ENCODE data around the gene SIRT1. TPM values are rescaled to one million over a fixed set of nuclear protein-coding genes. Genes with fewer than 3 reads are reported as not detected.

SIRT1 gene
- total and polyA plus RNA-seq, 10 of the 15 experiments (the other 5 are each of a cell fraction or from before 2014, with no cell fraction given) = 3.6 to 14.2 (median 10.2) TPM

- Histone ChIP-seq H3K4me3 (no peak overlapping the region), H3K79me2 (ENCODE audit: control insufficient read depth, insufficient read depth, low read length) (no peaks in the 10 kb centered on the region), H3K9me3 (replicated peaks; ENCODE audit: control insufficient read depth, insufficient read depth, low read length) (no peaks in the 10 kb centered on the region; the same call in 2 of the 3 replicates), H4K20me1 (ENCODE audit: control insufficient read depth, insufficient read depth) (no peaks in the 10 kb centered on the region), H3K9ac (ENCODE audit: control insufficient read depth, insufficient read depth, low read length) (no peak overlapping the region), H3K27me3 (replicated peaks in 1 of 2; ENCODE audit: control insufficient read depth in 2 of 2, insufficient read depth in 2 of 2, low read length in 1 of 2) (no peaks in the 10 kb centered on the region), H3K36me3 (ENCODE audit: control insufficient read depth in 2 of 2, insufficient read depth in 2 of 2, low read length in 1 of 2) (no peaks in the 10 kb centered on the region), H3K4me2 (ENCODE audit: control insufficient read depth, insufficient read depth) (no peak overlapping the region), H3K27ac (ENCODE audit: control insufficient read depth, insufficient read depth) (no peak overlapping the region), H3K4me1 (ENCODE audit: control insufficient read depth, insufficient read depth, low read length) (no peaks in the 10 kb centered on the region), H2AFZ (ENCODE audit: control insufficient read depth, low read depth, low read length) (no peak overlapping the region)
- intact Hi-C loops (cut with micrococcal nuclease; ENCODE audit: unreplicated experiment) = no loop called here
- DNase-seq (ENCODE audit: low read depth, low spot score) (no peak), FAIRE-seq (no peak), ATAC-seq (no peak)
- POLR2A ChIA-PET = interaction anchor here (1.4 kb wide), 1 partner anchor 13 kb away, joined by 4 read pairs; no protein-coding TSS in a partner anchor
- SMC1A ChIA-PET (ENCODE audit: uncharacterized antibody, unreplicated experiment) = interaction anchor here (0.9 to 2.2 kb wide), 5 partner anchors 8 to 318 kb away, joined by 3 to 8 read pairs (median 4); no protein-coding TSS in a partner anchor
- in situ Hi-C loops (cut with MboI) = no loop called here
- CTCF ChIA-PET = interaction anchor here (1.6 to 2.6 kb wide), 2 partner anchors 49 to 463 kb away, joined by 3 to 20 read pairs; no protein-coding TSS in a partner anchor
- TF ChIP-seq STAT3 (IDR thresholded peaks at IDR 0.05; ENCODE audit: low read depth, low read length) (no peak), NRF1 (conservative IDR thresholded peaks at IDR 0.05; ENCODE audit: low read depth, low read length) (no peak), BACH1 (IDR thresholded peaks at IDR 0.05; ENCODE audit: borderline replicate concordance) (no peak), SMAD1 (IDR thresholded peaks at IDR 0.05; ENCODE audit: low read depth, partially characterized antibody) (no peak), MXI1 (IDR thresholded peaks at IDR 0.05; ENCODE audit: low read depth, low read length) (no peak), USF2 (IDR thresholded peaks at IDR 0.05; ENCODE audit: borderline replicate concordance, low read depth, low read length) (no peak), MEF2B (IDR thresholded peaks at IDR 0.05; ENCODE audit: partially characterized antibody, poor library complexity, severe bottlenecking) (no peak), BMI1 (IDR thresholded peaks at IDR 0.05; ENCODE audit: borderline replicate concordance) (no peak), DPF2 (IDR thresholded peaks at IDR 0.05) (no peak), IRF4 (IDR thresholded peaks at IDR 0.05; ENCODE audit: low read depth, low read length) (no peak), NBN (IDR thresholded peaks at IDR 0.05) (no peak), ZBED1 (IDR thresholded peaks at IDR 0.05; ENCODE audit: borderline replicate concordance) (no peak), ZNF687 (IDR thresholded peaks at IDR 0.05) (no peak), TCF3 (IDR thresholded peaks at IDR 0.05; ENCODE audit: borderline replicate concordance, insufficient read depth, low read depth, low read length) (no peak), EGR1 (IDR thresholded peaks at IDR 0.05; ENCODE audit: borderline replicate concordance in 1 of 2, low read depth in 2 of 2, low read length in 2 of 2) (no peak), HDAC2 (IDR thresholded peaks at IDR 0.05) (no peak), RUNX3 (IDR thresholded peaks at IDR 0.05; ENCODE audit: low read length) (no peak)
- 33% methylated on average over 1 of the region's 1 CpG for WGBS (ENCODE audit: insufficient coverage, insufficient replicate concordance, low lambda C conversion rate, missing lambda C conversion rate)
- RAD21 ChIA-PET (ENCODE audit: unreplicated experiment) = interaction anchor here (0.7 to 1.5 kb wide), 3 partner anchors 12 to 49 kb away, joined by 4 to 7 read pairs (median 5); no protein-coding TSS in a partner anchor
- no TSS peak for BruUV-seq (replicated peaks)
These were observed 47.5 kb upstream of the SIRT1 start for GRCh38 chr10:67836972-67837371.
